K562 (cell line): ENCODE measurements around the gene PDE6C. TPM values are rescaled to one million over a fixed set of nuclear protein-coding genes. Genes with fewer than 3 reads are reported as not detected.

ENCODE experiments used
- ATAC-seq: fragments of 200-7000 bp; cut with Tn5 transposase; 3 replicates; pipeline ENCODE4 v1.9.1; 2020; ENCODE audit warnings: moderate library complexity
- BruUV-seq: library from RNA; stranded (reverse); fragments of 400-500 nt; replicated peaks from 2 replicates; lab custom pipeline; 2021; lab: Mats Ljungman, UMichigan
- CTCF ChIA-PET: fragments of 300-600 bp; formaldehyde crosslinking; extraction: SDS; loops from one replicate; lab custom pipeline; 2021; ENCODE audit warnings: low intra/inter-chr PET ratio; lab: Yijun Ruan, JAX
- POLR2A ChIA-PET: fragments of 300-600, 350-650 bp; sonication (Branson Sonifier 250); formaldehyde crosslinking; extraction: SDS; loops from one replicate; lab custom pipeline; 2021; ENCODE audit warnings: antibody characterized with exemption, inconsistent platforms; lab: Yijun Ruan, JAX
- DNase-seq, 4 experiments: peaks; one replicate each; pipeline versions ENCODE4 v3.0.0 to v3.0.0-alpha.2; 2011 to 2018; ENCODE audit warnings: low spot score in 3 of 4, mixed read lengths in 3 of 4; ENCODE audit errors: extremely low read depth in 1 of 4
- FAIRE-seq: peaks from 2 replicates; lab custom pipeline; 2011; peaks lifted over from hg19 to GRCh38; lab: Jason Lieb, UNC
- H2AFZ ChIP-seq: 2 replicates; pipeline ENCODE4 v1.6.0; 2011; ENCODE audit warnings: low read depth, low read length, control low read depth, inconsistent platforms
- H3K27ac ChIP-seq: fragments of 200-600 bp; 3 replicates; pipeline ENCODE4 v1.8.0; 2011; ENCODE audit warnings: low read depth, mild to moderate bottlenecking, control low read depth, inconsistent platforms, low read length, moderate library complexity, mixed read lengths; ENCODE audit errors: extremely low read depth
- H3K27me3 ChIP-seq, 2 experiments: fragments of 300-600 bp in 1 of 2; 2 replicates in 1 of 2; 3 replicates in 1 of 2; pipeline versions ENCODE4 v1.6.0 to v1.8.0; 2011; ENCODE audit warnings: inconsistent platforms in 2 of 2, low read length in 2 of 2, mild to moderate bottlenecking in 1 of 2, mixed read lengths in 1 of 2, moderate library complexity in 1 of 2; ENCODE audit not compliant: control insufficient read depth in 2 of 2, insufficient read depth in 2 of 2
- H3K36me3 ChIP-seq: fragments of 300-600 bp; 3 replicates; pipeline ENCODE4 v1.8.0; 2011; ENCODE audit warnings: mild to moderate bottlenecking, low read length, inconsistent platforms; ENCODE audit not compliant: control insufficient read depth, insufficient read depth
- H3K4me1 ChIP-seq, 2 experiments: fragments of 200-600 bp in 1 of 2; replicated peaks in 1 of 2; 2 replicates in 1 of 2; 3 replicates in 1 of 2; pipeline versions ENCODE4 v1.5.1 to v1.8.0; 2011; ENCODE audit warnings: inconsistent platforms in 2 of 2, low read length in 2 of 2, mild to moderate bottlenecking in 1 of 2, mixed read lengths in 1 of 2, moderate library complexity in 1 of 2; ENCODE audit not compliant: control insufficient read depth in 2 of 2, insufficient read depth in 2 of 2
- H3K4me2 ChIP-seq: 2 replicates; pipeline ENCODE4 v1.6.1; 2011; ENCODE audit warnings: low read length, control low read depth, inconsistent platforms, mixed read lengths; ENCODE audit not compliant: insufficient read depth
- H3K4me3 ChIP-seq: fragments of 200-600 bp; sonication (generic), shearing (Covaris generic); 2 replicates; pipeline ENCODE4 v1.5.1; 2016; ENCODE audit warnings: control low read depth, inconsistent platforms
- H3K79me2 ChIP-seq: fragments of 200-600 bp; 3 replicates; pipeline ENCODE4 v1.8.0; 2011; ENCODE audit warnings: low read length, inconsistent platforms; ENCODE audit not compliant: control insufficient read depth, insufficient read depth
- H3K9ac ChIP-seq, 2 experiments: 2 replicates each; pipeline versions ENCODE4 v1.6.0 to v1.6.1; 2011; ENCODE audit warnings: low read depth in 2 of 2, low read length in 2 of 2, control low read depth in 1 of 2, inconsistent platforms in 1 of 2, mild to moderate bottlenecking in 1 of 2, mixed read lengths in 1 of 2; ENCODE audit not compliant: insufficient read depth in 1 of 2
- H3K9me1 ChIP-seq: one replicate; pipeline ENCODE4 v1.6.0; 2011; ENCODE audit warnings: inconsistent platforms, mild to moderate bottlenecking, low read length, moderate library complexity; ENCODE audit not compliant: control insufficient read depth, insufficient read depth
- H3K9me3 ChIP-seq: replicated peaks from 2 replicates; pipeline ENCODE4 v1.5.1; 2011; ENCODE audit warnings: low read depth, low read length, inconsistent platforms; ENCODE audit not compliant: control insufficient read depth, insufficient read depth
- H4K20me1 ChIP-seq: replicated peaks from 2 replicates; pipeline ENCODE4 v1.6.1; 2011; ENCODE audit warnings: low read length, inconsistent platforms, mixed read lengths; ENCODE audit not compliant: control insufficient read depth, insufficient read depth
- ATF7 ChIP-seq: fragments of 450-650 bp; IDR thresholded peaks from 2 replicates; pipeline ENCODE4 v1.7.1; 2014; ENCODE audit warnings: mild to moderate bottlenecking, moderate library complexity
- CCAR2 ChIP-seq: fragments of 200-400 bp; formaldehyde crosslinking; IDR thresholded peaks from 2 replicates; pipeline ENCODE4 v1.6.1; 2017; ENCODE audit warnings: mild to moderate bottlenecking, low read depth, low read length
- PCBP1 ChIP-seq: fragments of 200-400 bp; formaldehyde crosslinking; IDR thresholded peaks from 2 replicates; pipeline ENCODE4 v1.6.1; 2018; ENCODE audit warnings: mild to moderate bottlenecking, low read depth, low read length; ENCODE audit not compliant: poor library complexity, severe bottlenecking
- RBFOX2 ChIP-seq: fragments of 200-400 bp; formaldehyde crosslinking; IDR thresholded peaks from 2 replicates; pipeline ENCODE4 v1.6.1; 2017; ENCODE audit warnings: low read depth, mild to moderate bottlenecking, low read length, moderate library complexity
- SLC30A9 ChIP-seq: fragments of 250-450 bp; sonication (Bioruptor Pico); IDR thresholded peaks from 2 replicates; pipeline ENCODE4 v1.8.0; 2022; ENCODE audit warnings: mild to moderate bottlenecking, moderate library complexity
- TBP ChIP-seq: optimal IDR thresholded peaks from 2 replicates; pipeline ENCODE3; 2011; ENCODE audit warnings: low read depth, low read length, improper control_type of control experiment
- THRB ChIP-seq: fragments of 450-650 bp; formaldehyde crosslinking; conservative IDR thresholded peaks from 2 replicates; pipeline ENCODE4 v1.4.0; 2022; ENCODE audit warnings: mild to moderate bottlenecking, missing genetic modification characterization
- TRIM25 ChIP-seq: fragments of 450-650 bp; IDR thresholded peaks from 2 replicates; pipeline ENCODE4 v1.7.0; 2016; ENCODE audit warnings: borderline replicate concordance
- XRCC5 ChIP-seq: fragments of 200-400 bp; formaldehyde crosslinking; IDR thresholded peaks from 2 replicates; pipeline ENCODE4 v1.6.1; 2017; ENCODE audit warnings: low read depth, mild to moderate bottlenecking, low read length
- ZBTB33 ChIP-seq: sonication (generic); formaldehyde crosslinking; IDR thresholded peaks from 2 replicates; pipeline ENCODE4 v1.8.1; 2023; ENCODE audit warnings: mild to moderate bottlenecking, missing genetic modification reagents
- ZNF24 ChIP-seq: fragments of 450-650 bp; IDR thresholded peaks from 2 replicates; pipeline ENCODE4 v1.6.1; 2016
- ZNF445 ChIP-seq: fragments of 250-450 bp; sonication (Bioruptor Pico); IDR thresholded peaks from 2 replicates; pipeline ENCODE4 v1.4.0; 2020; ENCODE audit warnings: low read depth, mild to moderate bottlenecking, moderate library complexity
- ZNF668 ChIP-seq: fragments of 250-450 bp; sonication (Bioruptor Pico); IDR thresholded peaks from 2 replicates; pipeline ENCODE4 v1.8.0; 2022; ENCODE audit warnings: mild to moderate bottlenecking, inconsistent platforms
- in situ Hi-C: fragments of 300-500 bp; cut with MboI; formaldehyde crosslinking; loops from 4 replicates; pipeline ENCODE4 v1.15.0; 2018; ENCODE audit warnings: inconsistent platforms, mixed read lengths
- intact Hi-C: fragments of 100-400 bp; cut with micrococcal nuclease; formaldehyde crosslinking; loops from 2 replicates; pipeline ENCODE4 v1.14.2; 2022
- polyA plus RNA-seq, 8 experiments: library from polyadenylated mRNA; depleted of rRNA in 4 of 8; stranded (reverse) in 5 of 8; unstranded in 3 of 8; fragments of >200 nt; fragmentation: Nextera tagmentation in 2 of 8; fragmentation: Illumina TruSeq in 1 of 8; extraction: Ambion mirVana in 2 of 8; extraction: Trizol in 1 of 8; gene quantifications; 2 replicates each; pipeline versions ENCODE4 v1.2.1 to v1.2.3, GENCODE V29; 2011 to 2014; ENCODE audit warnings: inconsistent platforms in 1 of 8, missing spikeins in 1 of 8
- total RNA-seq, 7 experiments: library from RNA; depleted of rRNA in 6 of 7; stranded (reverse); fragments of >200 nt in 6 of 7; fragmentation: Illumina TruSeq in 2 of 7; extraction: Trizol in 2 of 7; gene quantifications; 2 replicates each; pipeline versions ENCODE4 v1.2.1 to v1.2.3, GENCODE V29; 2011 to 2021; ENCODE audit warnings: low replicate concordance in 1 of 7
- TF ChIP-seq, protein P1 (sequence below): sonication (generic); formaldehyde crosslinking; IDR thresholded peaks from 2 replicates; pipeline ENCODE4 v1.8.1; 2022; ENCODE audit warnings: missing genetic modification reagents
- TF ChIP-seq, protein P2 (sequence below): fragments of 450-650 bp; formaldehyde crosslinking; IDR thresholded peaks from 2 replicates; pipeline ENCODE4 v1.4.0; 2020; ENCODE audit warnings: mild to moderate bottlenecking, moderate library complexity

Gene PDE6C
- total and polyA plus RNA-seq, 9 of the 15 experiments (the other 6 are each of a cell fraction or from before 2014, with no cell fraction given), result not detected

- Histone ChIP-seq H3K9me1 (no peaks in the 10 kb centered on the region), H2AFZ (no peak overlapping the region), H3K27me3 (no peaks in the 10 kb centered on the region), H3K79me2 (no peaks in the 10 kb centered on the region), H3K4me1 (no peaks in the 10 kb centered on the region), H3K9me3 (no peaks in the 10 kb centered on the region), H3K4me2 (no peak overlapping the region), H3K27ac (no peak overlapping the region), H3K4me3 (no peak overlapping the region), H3K36me3 (peaks cover 22% of the 10 kb centered on the region; the same call in 2 of the 3 replicates), H3K9ac (no peak overlapping the region), H4K20me1 (no peaks in the 10 kb centered on the region)
- CTCF ChIA-PET, result no interaction called here
- ATAC-seq (no peak), DNase-seq (no peak), FAIRE-seq (no peak)
- BruUV-seq, result no TSS peak
- intact Hi-C loops (loop anchor here (10.0 kb wide), 1 partner anchor 296 kb away; no protein-coding TSS in a partner anchor), in situ Hi-C loops (no loop called here)
- TF ChIP-seq TBP (no peak), CCAR2 (no peak), PCBP1 (no peak), TRIM25 (no peak), ZNF668 (no peak), SLC30A9 (CRISPR knock-in tag) (no peak), XRCC5 (no peak), ZNF445 (CRISPR knock-in tag) (no peak), ATF7 (no peak), RBFOX2 (no peak), ZBTB33 (CRISPR knock-in tag) (no peak), ZNF24 (no peak), THRB (CRISPR knock-in tag) (no peak)
- TF ChIP-seq, protein P1, sequence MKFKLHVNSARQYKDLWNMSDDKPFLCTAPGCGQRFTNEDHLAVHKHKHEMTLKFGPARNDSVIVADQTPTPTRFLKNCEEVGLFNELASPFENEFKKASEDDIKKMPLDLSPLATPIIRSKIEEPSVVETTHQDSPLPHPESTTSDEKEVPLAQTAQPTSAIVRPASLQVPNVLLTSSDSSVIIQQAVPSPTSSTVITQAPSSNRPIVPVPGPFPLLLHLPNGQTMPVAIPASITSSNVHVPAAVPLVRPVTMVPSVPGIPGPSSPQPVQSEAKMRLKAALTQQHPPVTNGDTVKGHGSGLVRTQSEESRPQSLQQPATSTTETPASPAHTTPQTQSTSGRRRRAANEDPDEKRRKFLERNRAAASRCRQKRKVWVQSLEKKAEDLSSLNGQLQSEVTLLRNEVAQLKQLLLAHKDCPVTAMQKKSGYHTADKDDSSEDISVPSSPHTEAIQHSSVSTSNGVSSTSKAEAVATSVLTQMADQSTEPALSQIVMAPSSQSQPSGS (CRISPR knock-in tag), result no peak
- TF ChIP-seq, protein P2, sequence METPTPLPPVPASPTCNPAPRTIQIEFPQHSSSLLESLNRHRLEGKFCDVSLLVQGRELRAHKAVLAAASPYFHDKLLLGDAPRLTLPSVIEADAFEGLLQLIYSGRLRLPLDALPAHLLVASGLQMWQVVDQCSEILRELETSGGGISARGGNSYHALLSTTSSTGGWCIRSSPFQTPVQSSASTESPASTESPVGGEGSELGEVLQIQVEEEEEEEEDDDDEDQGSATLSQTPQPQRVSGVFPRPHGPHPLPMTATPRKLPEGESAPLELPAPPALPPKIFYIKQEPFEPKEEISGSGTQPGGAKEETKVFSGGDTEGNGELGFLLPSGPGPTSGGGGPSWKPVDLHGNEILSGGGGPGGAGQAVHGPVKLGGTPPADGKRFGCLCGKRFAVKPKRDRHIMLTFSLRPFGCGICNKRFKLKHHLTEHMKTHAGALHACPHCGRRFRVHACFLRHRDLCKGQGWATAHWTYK (CRISPR knock-in tag), result no peak
- POLR2A ChIA-PET, result no interaction called here
Measured at GRCh38 chr10:93670372-93670771, 58.0 kb downstream of the PDE6C start.
